Measurements from ENCODE around the gene FMO4. TPM values are rescaled to one million over a fixed set of nuclear protein-coding genes. Genes with fewer than 3 reads are reported as not detected.
"Not testable (repeated sequence)": the region's sequence is repeated elsewhere in the genome, so short reads cannot be mapped to it uniquely, and the experiment has no call there.

The FMO4 gene
- total RNA-seq, 6 experiments from 2014 or later = 0.36 to 1.9 (median 0.88) TPM

DNA sequence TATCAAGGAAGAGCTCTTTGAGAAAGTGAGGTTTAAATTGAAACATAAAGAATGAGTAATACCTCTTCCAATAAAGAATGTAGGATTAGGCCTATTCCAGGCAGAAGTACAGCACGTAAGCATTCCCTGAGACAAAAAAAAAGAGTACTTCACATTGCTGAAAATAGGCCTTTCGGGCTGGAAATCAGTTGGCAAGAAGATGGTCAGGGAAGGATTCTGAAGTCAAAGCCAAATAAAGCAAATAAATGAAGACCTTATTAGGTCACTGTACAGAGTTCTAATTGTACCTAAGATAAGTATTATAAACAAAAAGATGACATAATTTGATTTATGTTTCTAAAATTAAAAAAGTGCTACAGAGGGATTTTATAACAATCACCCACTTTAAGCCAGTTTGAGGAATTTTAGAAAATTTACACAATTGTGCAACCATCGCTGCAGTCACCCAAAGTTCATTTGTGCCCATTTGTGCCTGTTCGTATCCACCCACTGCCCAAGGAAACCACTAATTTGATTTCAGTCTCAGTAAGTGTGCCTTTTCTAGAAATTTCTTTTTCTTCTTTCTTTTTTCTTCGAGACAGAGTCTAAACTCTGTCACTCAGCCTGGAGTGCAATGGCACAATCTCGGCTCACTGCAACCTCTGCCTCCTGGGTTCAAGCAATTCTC lies 58.6 kb downstream of the FMO4 start:
- H3K27me3 Mint-ChIP-seq (ENCODE audit: insufficient read depth) = peaks cover 1% of the 10 kb centered on the region; the same call in 1 of the 2 replicates
- no peak overlapping the region for H3K4me3 Mint-ChIP-seq
- TF ChIP-seq, protein P1, sequence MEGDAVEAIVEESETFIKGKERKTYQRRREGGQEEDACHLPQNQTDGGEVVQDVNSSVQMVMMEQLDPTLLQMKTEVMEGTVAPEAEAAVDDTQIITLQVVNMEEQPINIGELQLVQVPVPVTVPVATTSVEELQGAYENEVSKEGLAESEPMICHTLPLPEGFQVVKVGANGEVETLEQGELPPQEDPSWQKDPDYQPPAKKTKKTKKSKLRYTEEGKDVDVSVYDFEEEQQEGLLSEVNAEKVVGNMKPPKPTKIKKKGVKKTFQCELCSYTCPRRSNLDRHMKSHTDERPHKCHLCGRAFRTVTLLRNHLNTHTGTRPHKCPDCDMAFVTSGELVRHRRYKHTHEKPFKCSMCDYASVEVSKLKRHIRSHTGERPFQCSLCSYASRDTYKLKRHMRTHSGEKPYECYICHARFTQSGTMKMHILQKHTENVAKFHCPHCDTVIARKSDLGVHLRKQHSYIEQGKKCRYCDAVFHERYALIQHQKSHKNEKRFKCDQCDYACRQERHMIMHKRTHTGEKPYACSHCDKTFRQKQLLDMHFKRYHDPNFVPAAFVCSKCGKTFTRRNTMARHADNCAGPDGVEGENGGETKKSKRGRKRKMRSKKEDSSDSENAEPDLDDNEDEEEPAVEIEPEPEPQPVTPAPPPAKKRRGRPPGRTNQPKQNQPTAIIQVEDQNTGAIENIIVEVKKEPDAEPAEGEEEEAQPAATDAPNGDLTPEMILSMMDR (IDR thresholded peaks at IDR 0.05) = no peak
- H3K4me1 Mint-ChIP-seq (ENCODE audit: low read depth) = peaks cover 5% of the 10 kb centered on the region
- H3K9me3 Mint-ChIP-seq = no peaks in the 10 kb centered on the region
- no peak overlapping the region for H3K27ac Mint-ChIP-seq
- H3K36me3 Mint-ChIP-seq (ENCODE audit: low read depth) = no peaks in the 10 kb centered on the region
- DNase-seq = no peak

DNA sequence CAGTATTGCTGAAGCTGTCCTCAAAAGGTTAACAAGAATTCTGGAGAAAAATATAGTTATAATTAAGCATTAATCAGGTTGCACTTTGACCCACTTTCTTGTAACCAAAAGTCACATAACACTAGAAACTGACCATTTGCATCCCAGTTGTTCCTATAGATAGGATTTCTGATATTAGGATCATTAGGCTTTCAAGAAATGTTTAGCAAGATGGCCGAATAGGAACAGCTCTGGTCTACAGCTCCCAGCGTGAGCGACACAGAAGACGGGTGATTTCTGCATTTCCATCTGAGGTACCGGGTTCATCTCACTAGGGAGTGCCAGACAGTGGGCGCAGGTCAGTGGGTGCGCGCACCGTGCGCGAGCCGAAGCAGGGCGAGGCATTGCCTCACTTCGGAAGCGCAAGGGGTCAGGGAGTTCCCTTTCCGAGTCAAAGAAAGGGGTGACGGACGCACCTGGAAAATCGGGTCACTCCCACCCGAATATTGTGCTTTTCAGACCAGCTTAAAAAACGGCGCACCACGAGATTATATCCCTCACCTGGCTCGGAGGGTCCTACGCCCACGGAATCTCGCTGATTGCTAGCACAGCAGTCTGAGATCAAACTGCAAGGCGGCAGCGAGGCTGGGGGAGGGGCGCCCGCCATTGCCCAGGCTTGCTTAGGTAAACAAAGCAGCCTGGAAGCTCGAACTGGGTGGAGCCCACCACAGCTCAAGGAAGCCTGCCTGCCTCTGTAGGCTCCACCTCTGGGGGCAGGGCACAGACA lies 59.6 kb downstream of the FMO4 start:
- not testable (repeated sequence) for H3K4me1 Mint-ChIP-seq (ENCODE audit: low read depth); H3K27ac Mint-ChIP-seq; H3K36me3 Mint-ChIP-seq (ENCODE audit: low read depth); H3K9me3 Mint-ChIP-seq; H3K27me3 Mint-ChIP-seq (ENCODE audit: insufficient read depth); H3K4me3 Mint-ChIP-seq; DNase-seq

GRCh38 chr1:171379846-171380245 lies 65.9 kb downstream of the FMO4 start:
- peaks cover 4% of the 10 kb centered on the region; the same call in 1 of the 2 replicates for H3K27me3 Mint-ChIP-seq (ENCODE audit: insufficient read depth)
- no peak for DNase-seq
- TF ChIP-seq, protein P1 (IDR thresholded peaks at IDR 0.05) = no peak
- no peak overlapping the region for H3K27ac Mint-ChIP-seq
- H3K36me3 Mint-ChIP-seq (ENCODE audit: low read depth) = no peaks in the 10 kb centered on the region
- peaks cover 7% of the 10 kb centered on the region; the same call in 1 of the 2 replicates for H3K9me3 Mint-ChIP-seq
- H3K4me3 Mint-ChIP-seq = no peak overlapping the region
- H3K4me1 Mint-ChIP-seq (ENCODE audit: low read depth) = no peaks in the 10 kb centered on the region

DNA sequence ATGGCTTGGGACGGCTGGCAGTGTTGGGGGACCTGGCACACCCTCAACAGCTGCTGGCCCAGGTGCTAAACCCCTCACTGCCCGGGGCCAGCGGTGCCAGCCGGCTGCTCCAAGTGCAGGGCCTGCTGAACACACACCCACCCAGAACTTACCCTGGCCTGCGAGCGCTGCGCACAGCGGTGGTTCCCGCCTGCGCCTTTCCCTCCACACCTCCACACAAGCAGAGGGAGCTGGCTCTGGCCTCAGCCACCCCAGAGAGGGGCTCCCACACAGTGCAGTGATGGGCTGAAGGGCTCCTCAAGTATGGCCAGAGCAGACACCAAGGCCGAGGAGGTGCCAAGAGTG lies 67.9 kb downstream of the FMO4 start:
- H3K4me3 Mint-ChIP-seq = no peak overlapping the region
- no peak overlapping the region for H3K27ac Mint-ChIP-seq
- TF ChIP-seq, protein P1 (IDR thresholded peaks at IDR 0.05) = no peak
- H3K9me3 Mint-ChIP-seq = peaks cover 7% of the 10 kb centered on the region; the same call in 1 of the 2 replicates
- no peaks in the 10 kb centered on the region for H3K36me3 Mint-ChIP-seq (ENCODE audit: low read depth)
- no peak for DNase-seq
- H3K4me1 Mint-ChIP-seq (ENCODE audit: low read depth) = no peaks in the 10 kb centered on the region
- peaks cover 3% of the 10 kb centered on the region; the same call in 1 of the 2 replicates for H3K27me3 Mint-ChIP-seq (ENCODE audit: insufficient read depth)

DNA sequence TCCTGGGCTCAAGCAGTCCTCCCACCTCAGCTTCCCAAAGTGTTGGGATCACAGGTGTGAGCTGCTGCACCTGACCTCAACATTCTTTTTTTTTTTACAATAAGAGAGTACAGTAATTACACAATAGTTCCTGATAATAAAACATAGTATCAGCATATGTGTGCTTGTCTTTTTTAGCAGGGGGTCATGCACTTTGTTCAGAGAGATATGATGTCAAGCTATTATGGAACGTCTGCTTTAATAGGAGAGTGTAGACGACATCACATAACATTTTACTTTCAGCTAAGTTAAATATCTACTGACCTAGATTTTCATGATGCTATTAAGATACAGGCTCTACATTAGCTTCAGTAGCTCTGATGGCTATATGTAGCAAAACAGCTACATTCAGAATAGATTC lies 70.5 kb downstream of the FMO4 start:
- H3K4me3 Mint-ChIP-seq = no peak overlapping the region
- no peak for DNase-seq
- no peaks in the 10 kb centered on the region for H3K4me1 Mint-ChIP-seq (ENCODE audit: low read depth)
- TF ChIP-seq, protein P1 (IDR thresholded peaks at IDR 0.05) = no peak
- H3K9me3 Mint-ChIP-seq = peaks cover 7% of the 10 kb centered on the region; the same call in 1 of the 2 replicates
- peaks cover 3% of the 10 kb centered on the region; the same call in 1 of the 2 replicates for H3K27me3 Mint-ChIP-seq (ENCODE audit: insufficient read depth)
- no peaks in the 10 kb centered on the region for H3K36me3 Mint-ChIP-seq (ENCODE audit: low read depth)
- H3K27ac Mint-ChIP-seq = no peak overlapping the region

DNA sequence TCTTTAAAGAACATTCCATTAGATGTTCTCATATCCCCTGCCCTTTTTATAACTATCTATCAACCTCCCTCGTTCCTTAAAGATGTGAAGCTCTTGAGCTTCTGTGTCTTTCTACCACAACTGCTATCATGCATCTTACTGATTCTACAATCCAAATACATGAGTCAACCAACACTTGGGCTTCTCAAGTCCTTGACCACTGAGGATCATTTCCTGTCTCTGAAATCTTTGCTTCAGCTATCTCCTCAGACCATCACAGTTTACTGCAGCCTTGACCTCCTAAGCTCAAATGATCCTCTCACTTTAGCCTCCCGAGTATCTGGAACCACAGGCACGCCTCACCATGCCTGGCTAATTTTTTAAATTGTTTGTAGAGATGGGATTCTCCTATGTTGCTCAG lies 75.2 kb downstream of the FMO4 start:
- Mint-ChIP-seq H3K36me3 (ENCODE audit: low read depth) (no peaks in the 10 kb centered on the region), H3K4me3 (no peak overlapping the region), H3K4me1 (ENCODE audit: low read depth) (no peaks in the 10 kb centered on the region), H3K27me3 (ENCODE audit: insufficient read depth) (peaks cover 3% of the 10 kb centered on the region; the same call in 1 of the 2 replicates), H3K9me3 (no peaks in the 10 kb centered on the region), H3K27ac (no peak overlapping the region)
- DNase-seq = peak; percentile 62
- TF ChIP-seq, protein P1 (IDR thresholded peaks at IDR 0.05) = no peak

DNA sequence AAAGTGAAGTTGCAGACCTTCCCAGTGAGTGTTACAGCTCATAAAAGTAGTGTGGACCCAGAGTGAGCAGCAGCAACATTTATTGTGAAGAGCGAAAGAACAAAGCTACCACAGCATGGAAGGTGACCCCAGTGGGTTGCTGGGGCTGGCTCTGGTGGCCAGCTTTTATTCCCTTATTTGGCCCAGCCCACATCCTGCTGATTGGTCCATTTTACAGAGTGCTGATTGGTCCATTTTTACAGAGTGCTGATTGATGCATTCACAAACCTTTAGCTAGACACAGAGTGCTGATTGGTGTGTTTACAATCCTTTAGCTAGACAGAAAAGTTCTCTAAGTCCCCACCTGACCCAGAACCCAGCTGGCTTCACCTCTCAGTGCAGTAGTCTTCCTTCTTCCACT lies 76.8 kb downstream of the FMO4 start:
- H3K36me3 Mint-ChIP-seq (ENCODE audit: low read depth); H3K4me1 Mint-ChIP-seq (ENCODE audit: low read depth); H3K9me3 Mint-ChIP-seq; DNase-seq; H3K4me3 Mint-ChIP-seq; H3K27ac Mint-ChIP-seq; H3K27me3 Mint-ChIP-seq (ENCODE audit: insufficient read depth): not testable (repeated sequence)
